GM08714 (cell line): Measurements from ENCODE around the gene CDCA3.
"Not testable (repeated sequence)": the region's sequence is repeated elsewhere in the genome, so short reads cannot be mapped to it uniquely, and the experiment has no call there.

Source experiments
- H3K4me3 ChIP-seq: fragments of 200-500 bp; sonication (Bioruptor generic); 2 replicates; pipeline ENCODE4 v1.5.1; 2014; ENCODE audit warnings: mild to moderate bottlenecking, low read length, inconsistent platforms
- ZNF274 ChIP-seq: IDR thresholded peaks from 2 replicates; pipeline ENCODE4 v1.6.1; 2012; ENCODE audit warnings: mild to moderate bottlenecking, low read depth, low read length

CDCA3 gene

GRCh38 chr12:6851153-6851920, at the start of gene CDCA3:
CDCA3 (minus strand) TSS chr12:6851286; CDS start chr12:6850952, 334 bp downstream.
- peak within 1 kb of the TSS; percentile 88 for H3K4me3 ChIP-seq
- TF ChIP-seq ZNF274, result no peak

- no peak overlapping the region for H3K4me3 ChIP-seq
Measured at GRCh38 chr12:6899837-6900519, 48.9 kb upstream of the CDCA3 start.

GRCh38 chr12:6899427-6899826, 48.3 kb upstream of the CDCA3 start:
- TF ChIP-seq ZNF274, result no peak
- no peak overlapping the region for H3K4me3 ChIP-seq

More at GRCh38 chr12:6899837-6900519, 48.9 kb upstream of the CDCA3 start:
- no peak for TF ChIP-seq ZNF274

- H3K4me3 ChIP-seq, result no peak overlapping the region
- no peak for TF ChIP-seq ZNF274
Measured at GRCh38 chr12:6896846-6897435, 45.9 kb upstream of the CDCA3 start.

GRCh38 chr12:6894321-6894720, 43.2 kb upstream of the CDCA3 start:
- no peak overlapping the region for H3K4me3 ChIP-seq
- no peak for TF ChIP-seq ZNF274

GRCh38 chr12:6892683-6893082, 41.6 kb upstream of the CDCA3 start:
- not testable (repeated sequence) for H3K4me3 ChIP-seq

GRCh38 chr12:6891646-6892001, 40.5 kb upstream of the CDCA3 start:
- no peak for TF ChIP-seq ZNF274
- H3K4me3 ChIP-seq, result peak overlapping the region; percentile 63

- H3K4me3 ChIP-seq, result peak overlapping the region; percentile 63
- TF ChIP-seq ZNF274, result no peak
Measured at GRCh38 chr12:6890789-6891645, 39.9 kb upstream of the CDCA3 start.

GRCh38 chr12:6889775-6890573, 38.9 kb upstream of the CDCA3 start:
- not testable (repeated sequence) for H3K4me3 ChIP-seq

GRCh38 chr12:6888794-6889193, 37.7 kb upstream of the CDCA3 start:
- H3K4me3 ChIP-seq, result not testable (repeated sequence)

- TF ChIP-seq ZNF274, result no peak
- no peak overlapping the region for H3K4me3 ChIP-seq
Measured at GRCh38 chr12:6888360-6888759, 37.3 kb upstream of the CDCA3 start.

- no peak for TF ChIP-seq ZNF274
- H3K4me3 ChIP-seq, result no peak overlapping the region
Measured at GRCh38 chr12:6887460-6887859, 36.4 kb upstream of the CDCA3 start.

GRCh38 chr12:6886206-6886999, 35.3 kb upstream of the CDCA3 start:
- H3K4me3 ChIP-seq, result not testable (repeated sequence)

GRCh38 chr12:6884539-6884938, 33.5 kb upstream of the CDCA3 start:
- H3K4me3 ChIP-seq, result no peak overlapping the region
- no peak for TF ChIP-seq ZNF274
